T-cell (primary cell): ENCODE results near the gene NCBP1. TPM values are rescaled to one million over a fixed set of nuclear protein-coding genes. Genes with fewer than 3 reads are reported as not detected.

Experiments used
- ATAC-seq, 4 experiments: fragments of 200-7000 bp in 3 of 4; fragments of 150-1000 bp in 1 of 4; cut with Tn5 transposase; replicated peaks in 1 of 4; 1 replicate in 3 of 4; 2 replicates in 1 of 4; pipeline ENCODE4 v1.10.0; 2021; ENCODE audit warnings: moderate library complexity in 3 of 4, mild to moderate bottlenecking in 2 of 4, moderate number of reproducible peaks in 1 of 4
- CTCF ChIA-PET, 2 donors: fragments of 300-600 bp; sonication (Branson Sonifier 250); formaldehyde crosslinking; loops; one replicate each; lab custom pipeline; 2022; ENCODE audit warnings: antibody characterized with exemption in 2 of 2; lab: Charles Lee
- POLR2A ChIA-PET, 2 donors: fragments of 300-600 bp; sonication (Branson Sonifier 250); formaldehyde crosslinking; loops; one replicate each; lab custom pipeline; 2022; ENCODE audit warnings: antibody characterized with exemption in 2 of 2; lab: Charles Lee
- DNase-seq, 35 experiments: peaks; one replicate each; pipeline versions ENCODE4 v3.0.0 to v3.0.0-alpha.2; 2013 to 2023
- H3K27ac ChIP-seq: one replicate; pipeline ENCODE4 v1.5.1; 2013; ENCODE audit warnings: low read length
- H3K27me3 ChIP-seq, 2 experiments: replicated peaks in 1 of 2; 1 replicate in 1 of 2; 2 replicates in 1 of 2; pipeline versions ENCODE4 v1.6.1 to v1.7.0; 2013; ENCODE audit warnings: low read length in 1 of 2, mixed read lengths in 1 of 2; ENCODE audit not compliant: control insufficient read depth in 2 of 2, insufficient read depth in 2 of 2; ENCODE audit errors: extremely low read depth in 1 of 2
- H3K36me3 ChIP-seq, 2 donors: 1 replicate in 1 of 2; 2 replicates in 1 of 2; pipeline versions ENCODE4 v1.6.1 to v1.7.0; 2013; ENCODE audit warnings: low read length in 1 of 2; ENCODE audit not compliant: control insufficient read depth in 2 of 2, insufficient read depth in 1 of 2; ENCODE audit errors: extremely low read depth in 1 of 2
- H3K4me1 ChIP-seq, 2 experiments: 1 replicate in 1 of 2; 2 replicates in 1 of 2; pipeline versions ENCODE4 v1.6.1 to v1.7.0; 2013; ENCODE audit warnings: low read length in 2 of 2, mixed read lengths in 1 of 2; ENCODE audit not compliant: insufficient read depth in 2 of 2, control insufficient read depth in 1 of 2; ENCODE audit errors: extremely low read depth in 1 of 2
- H3K4me3 ChIP-seq, 2 donors: 1 replicate in 1 of 2; 2 replicates in 1 of 2; pipeline versions ENCODE4 v1.5.1 to v1.7.0; 2013; ENCODE audit warnings: mild to moderate bottlenecking in 2 of 2, low read length in 1 of 2, moderate library complexity in 1 of 2; ENCODE audit not compliant: control insufficient read depth in 1 of 2; ENCODE audit errors: extremely low read depth in 1 of 2
- H3K9me3 ChIP-seq: 2 replicates; pipeline ENCODE4 v1.7.0; 2013
- H3K27ac Mint-ChIP-seq, 2 donors: one replicate each; pipeline ENCODE4 v1.8.0; 2020 to 2021; ENCODE audit warnings: mild to moderate bottlenecking in 2 of 2, mixed read lengths in 2 of 2
- H3K27me3 Mint-ChIP-seq, 2 donors: one replicate each; pipeline ENCODE4 v1.8.0; 2021 to 2022; ENCODE audit warnings: mixed read lengths in 2 of 2
- H3K36me3 Mint-ChIP-seq: one replicate; pipeline ENCODE4 v1.8.0; 2021; ENCODE audit warnings: mixed read lengths
- H3K4me1 Mint-ChIP-seq, 3 donors: one replicate each; pipeline ENCODE4 v1.8.0; 2020 to 2022; ENCODE audit warnings: mixed read lengths in 3 of 3, mild to moderate bottlenecking in 1 of 3
- H3K4me3 Mint-ChIP-seq, 3 donors: one replicate each; pipeline ENCODE4 v1.8.0; 2020 to 2022; ENCODE audit warnings: mild to moderate bottlenecking in 3 of 3, mixed read lengths in 3 of 3, moderate library complexity in 3 of 3
- H3K9me3 Mint-ChIP-seq, 3 donors: one replicate each; pipeline ENCODE4 v1.8.0; 2020 to 2022; ENCODE audit warnings: mixed read lengths in 3 of 3
- WGBS: methylation state at CpG from one replicate; pipeline ENCODE4 v1.1.5; 2013; ENCODE audit warnings: missing lambda C conversion rate; ENCODE audit not compliant: insufficient coverage; 5-methylcytosine and 5-hydroxymethylcytosine counted together
- total RNA-seq, 35 experiments: library from RNA in 6 of 35; stranded (reverse) in 6 of 35; fragments of 120-200 nt in 1 of 35; gene quantifications; one replicate each; pipeline versions ENCODE4 v1.2.1 to v1.2.4 and lab custom pipeline; 2013 to 2026

The NCBP1 gene
- total RNA-seq, 5 donors from 2014 or later (not counting 1 experiment from before 2014, with no cell fraction given), result 31.9 to 38.7 (median 33.8) TPM

- 56% methylated on average over 2 of the region's 3 CpGs for WGBS
- Mint-ChIP-seq H3K4me3 (no peak overlapping the region), H3K4me1 (peaks cover 6 to 32% (median 27%) of the 10 kb centered on the region in 3 donors), H3K9me3 (no peaks in the 10 kb centered on the region), H3K36me3 (no peaks in the 10 kb centered on the region), H3K27me3 (peaks cover 10 to 24% of the 10 kb centered on the region in 2 donors), H3K27ac (no peak overlapping the region)
- ATAC-seq (peak in 1 of 4 experiments; percentile 33), DNase-seq (peak in 1 of 35 experiments; percentile 29)
- H3K9me3 ChIP-seq, result no peaks in the 10 kb centered on the region
- H3K4me3 ChIP-seq, result no peak overlapping the region
- H3K4me1 ChIP-seq, result peaks cover 0 to 11% of the 10 kb centered on the region in 2 experiments
- no peaks in the 10 kb centered on the region for H3K36me3 ChIP-seq
- no peak overlapping the region for H3K27ac ChIP-seq
- CTCF ChIA-PET, result interaction anchor here in 1 of 2 donors (1.5 kb wide), 1 partner anchor 9 kb away, joined by 8 read pairs; the partner anchor contains the start of gene XPA
- POLR2A ChIA-PET, result interaction anchor here in 1 of 2 donors (0.5 kb wide), 2 partner anchors 15 to 59 kb away, joined by 3 to 7 read pairs; no protein-coding TSS in a partner anchor
- H3K27me3 ChIP-seq, result peaks cover 0 to 23% of the 10 kb centered on the region in 2 experiments
These were observed 71.8 kb downstream of the NCBP1 start for GRCh38 chr9:97705354-97705950.

- peaks cover 12 to 38% (median 34%) of the 10 kb centered on the region in 3 donors for H3K4me1 Mint-ChIP-seq
- ChIA-PET POLR2A (no interaction called here), CTCF (interaction anchor here in 1 of 2 donors (1.5 kb wide), 1 partner anchor 10 kb away, joined by 8 read pairs; the partner anchor contains the start of gene XPA)
- peak overlapping the region in 1 of 2 donors; percentile 3 for H3K27ac Mint-ChIP-seq
- H3K27me3 Mint-ChIP-seq, result peaks cover 10 to 22% of the 10 kb centered on the region in 2 donors
- no peaks in the 10 kb centered on the region for H3K9me3 Mint-ChIP-seq
- Histone ChIP-seq H3K9me3 (no peaks in the 10 kb centered on the region), H3K4me1 (peaks cover 4 to 18% of the 10 kb centered on the region in 2 experiments), H3K4me3 (no peak overlapping the region), H3K27me3 (peaks cover 0 to 26% of the 10 kb centered on the region in 2 experiments), H3K36me3 (no peaks in the 10 kb centered on the region), H3K27ac (no peak overlapping the region)
- no peaks in the 10 kb centered on the region for H3K36me3 Mint-ChIP-seq
- DNase-seq, result no peak
- WGBS, result 100% methylated on average over 1 of the region's 2 CpGs
- no peak overlapping the region for H3K4me3 Mint-ChIP-seq
- ATAC-seq, result no peak
These were observed 72.6 kb downstream of the NCBP1 start for GRCh38 chr9:97706246-97706645.

DNA sequence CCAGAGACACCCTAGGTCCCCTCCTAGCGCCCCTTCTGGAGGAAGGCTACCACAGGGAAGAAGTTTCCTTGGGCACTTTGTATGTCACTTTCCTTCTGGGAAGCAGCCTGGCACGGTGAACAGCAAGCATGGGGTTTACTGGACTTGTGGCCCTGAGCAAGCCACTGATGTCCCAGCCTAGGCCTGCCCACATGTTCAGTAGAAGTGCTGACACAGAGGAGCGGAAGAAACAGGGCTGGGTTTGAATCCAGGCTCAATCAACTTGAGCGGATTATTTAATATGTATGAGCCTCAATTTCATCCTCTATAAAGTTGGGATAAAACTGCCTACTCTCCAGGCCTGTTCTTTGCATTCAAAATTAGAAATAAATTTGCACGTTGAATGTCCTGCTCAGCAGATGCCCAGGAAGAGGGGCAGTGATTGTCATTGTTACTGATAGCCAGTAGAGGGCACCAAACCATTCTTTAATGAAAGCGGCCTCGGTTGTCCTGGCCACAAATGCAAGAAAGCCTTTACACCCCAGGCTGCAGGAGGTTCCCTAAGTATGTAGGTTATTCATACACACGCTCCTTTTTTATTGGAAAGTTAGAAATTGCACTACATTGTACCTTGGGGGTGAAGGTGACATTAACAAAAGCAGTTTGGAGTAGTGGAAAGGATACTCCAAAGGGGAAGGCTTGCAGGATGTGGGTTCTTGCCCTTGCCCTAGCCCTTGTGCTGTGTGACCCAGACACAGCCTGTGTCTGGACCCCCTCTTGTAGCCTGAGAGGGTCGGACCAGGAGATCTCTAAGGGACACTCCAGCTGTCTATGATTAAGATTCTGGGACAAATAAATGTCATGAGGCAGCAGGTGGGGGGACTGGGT, 77.0 kb downstream of the NCBP1 start:
- WGBS, result 33% methylated on average over 3 of the region's 9 CpGs
- CTCF ChIA-PET, result interaction anchor here (0.6 to 1.0 kb wide), 6 partner anchors 15 to 1094 kb away, joined by 3 to 10 read pairs (median 4); no protein-coding TSS in a partner anchor
- peak in 29 of 35 experiments; percentile 6 to 79 (median 28) for DNase-seq

GRCh38 chr9:97711223-97711626, 77.6 kb downstream of the NCBP1 start:
- POLR2A ChIA-PET, result no interaction called here
- WGBS, result 26% methylated on average over 8 of the region's 12 CpGs

More for the DNA sequence above, 77.0 kb downstream of the NCBP1 start:
- peak; percentile 77 to 87 (median 84) for ATAC-seq
- Mint-ChIP-seq H3K36me3 (no peaks in the 10 kb centered on the region), H3K27ac (peak overlapping the region in 1 of 2 donors; percentile 43), H3K4me1 (peaks cover 33 to 40% (median 34%) of the 10 kb centered on the region in 3 donors), H3K9me3 (no peaks in the 10 kb centered on the region), H3K27me3 (peaks cover 10 to 16% of the 10 kb centered on the region in 2 donors), H3K4me3 (peak overlapping the region in 1 of 3 donors; percentile 47)
- Histone ChIP-seq H3K36me3 (no peaks in the 10 kb centered on the region), H3K27me3 (peaks cover 0 to 27% of the 10 kb centered on the region in 2 experiments), H3K4me1 (peaks cover 20 to 21% of the 10 kb centered on the region in 2 experiments), H3K9me3 (no peaks in the 10 kb centered on the region), H3K4me3 (no peak overlapping the region), H3K27ac (no peak overlapping the region)
- POLR2A ChIA-PET, result no interaction called here

GRCh38 chr9:97714435-97714834, 80.8 kb downstream of the NCBP1 start:
- Histone ChIP-seq H3K27me3 (peaks cover 0 to 18% of the 10 kb centered on the region in 2 experiments), H3K36me3 (no peaks in the 10 kb centered on the region), H3K9me3 (no peaks in the 10 kb centered on the region), H3K27ac (no peak overlapping the region), H3K4me3 (peak overlapping the region in 1 of 2 donors; percentile 23), H3K4me1 (peaks cover 18 to 20% of the 10 kb centered on the region in 2 experiments)
- Mint-ChIP-seq H3K4me1 (peaks cover 27 to 29% (median 28%) of the 10 kb centered on the region in 3 donors), H3K4me3 (peak overlapping the region in 1 of 3 donors; percentile 46), H3K36me3 (no peaks in the 10 kb centered on the region), H3K9me3 (no peaks in the 10 kb centered on the region), H3K27ac (no peak overlapping the region), H3K27me3 (peaks cover 8 to 9% of the 10 kb centered on the region in 2 donors)
- no CpG with 5 or more reads among the region's 3 CpGs for WGBS
- CTCF ChIA-PET, result no interaction called here
- POLR2A ChIA-PET, result interaction anchor here in 1 of 2 donors (0.7 kb wide), 1 partner anchor 888 kb away, joined by 3 read pairs; no protein-coding TSS in a partner anchor
- peak in 2 of 35 experiments; percentile 4 to 49 for DNase-seq
- peak in 3 of 4 experiments; percentile 34 to 75 (median 42) for ATAC-seq

More at GRCh38 chr9:97711223-97711626, 77.6 kb downstream of the NCBP1 start:
- Mint-ChIP-seq H3K9me3 (no peaks in the 10 kb centered on the region), H3K36me3 (no peaks in the 10 kb centered on the region), H3K4me3 (peak overlapping the region in 1 of 3 donors; percentile 47), H3K4me1 (peaks cover 28 to 33% (median 29%) of the 10 kb centered on the region in 3 donors), H3K27me3 (peaks cover 10 to 16% of the 10 kb centered on the region in 2 donors), H3K27ac (peak overlapping the region in 1 of 2 donors; percentile 54)
- no peak overlapping the region for H3K27ac ChIP-seq
- H3K9me3 ChIP-seq, result no peaks in the 10 kb centered on the region
- peaks cover 18 to 20% of the 10 kb centered on the region in 2 experiments for H3K4me1 ChIP-seq
- ATAC-seq (peak in 3 of 4 experiments; percentile 40 to 46 (median 43)), DNase-seq (peak in 2 of 35 experiments; percentile 25 to 26)
- H3K36me3 ChIP-seq, result no peaks in the 10 kb centered on the region
- CTCF ChIA-PET, result interaction anchor here (0.6 to 1.0 kb wide), 6 partner anchors 14 to 1093 kb away, joined by 3 to 10 read pairs (median 4); no protein-coding TSS in a partner anchor
- no peak overlapping the region for H3K4me3 ChIP-seq
- H3K27me3 ChIP-seq, result peaks cover 0 to 27% of the 10 kb centered on the region in 2 experiments
